T-helper 1 cell treated with Interleukin-12 subunit alpha and Interleukin-12 subunit beta and Interleukin-4 antibody, amounts not matched to agents 30 μg/mL and 1 μg/mL, for 36 hours (primary cell): ENCODE results near the gene MT1A.
A peak's percentile ranks its signal among the peaks of the same experiment; 100 is the strongest.

Experiments used
- H3K27ac Mint-ChIP-seq: one replicate; pipeline ENCODE4 v1.8.0; 2021; ENCODE audit warnings: mild to moderate bottlenecking, mixed read lengths
- H3K27me3 Mint-ChIP-seq: one replicate; pipeline ENCODE4 v1.8.0; 2021; ENCODE audit warnings: low read depth, mixed read lengths
- H3K36me3 Mint-ChIP-seq: one replicate; pipeline ENCODE4 v1.8.0; 2021; ENCODE audit warnings: low read depth, mixed read lengths
- H3K4me1 Mint-ChIP-seq: one replicate; pipeline ENCODE4 v1.8.0; 2021; ENCODE audit warnings: low read depth, mixed read lengths
- H3K4me3 Mint-ChIP-seq: one replicate; pipeline ENCODE4 v1.8.0; 2021; ENCODE audit warnings: mild to moderate bottlenecking, moderate library complexity, mixed read lengths
- H3K9me3 Mint-ChIP-seq: one replicate; pipeline ENCODE4 v1.8.0; 2021; ENCODE audit warnings: mixed read lengths

Gene MT1A

DNA sequence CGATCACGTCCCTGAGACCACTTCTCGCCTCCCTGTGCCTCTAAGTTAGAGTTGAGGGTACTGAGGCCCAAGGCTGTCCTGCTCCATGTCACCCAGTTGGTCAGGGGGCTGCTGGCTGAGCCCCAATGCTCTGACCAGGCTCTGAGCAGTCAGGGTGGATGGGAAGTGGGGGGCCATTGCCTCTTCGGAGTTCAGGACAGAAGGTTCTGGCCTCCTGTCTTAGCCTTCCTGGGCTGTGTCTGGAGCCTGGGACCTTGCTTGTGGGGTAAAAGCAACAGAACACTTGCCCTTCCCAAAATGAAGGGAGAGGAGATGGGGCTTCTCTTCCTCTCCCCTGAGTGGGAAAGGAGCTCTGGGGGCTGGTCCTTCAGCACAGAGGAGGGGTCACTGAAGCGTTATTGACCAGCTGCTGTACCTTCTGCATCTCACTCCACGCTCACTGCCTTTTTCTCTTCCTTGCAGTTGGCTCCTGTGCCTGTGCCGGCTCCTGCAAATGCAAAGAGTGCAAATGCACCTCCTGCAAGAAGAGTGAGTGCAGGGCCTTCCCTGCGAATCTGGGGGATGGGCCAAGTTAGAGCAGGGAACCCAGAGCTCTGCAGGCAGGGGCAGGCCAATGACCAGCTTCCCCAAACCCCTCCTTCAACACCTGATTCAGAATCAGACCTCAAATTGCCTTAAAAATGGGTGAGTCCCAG lies 44.4 kb downstream of the MT1A start:
- H3K4me1 Mint-ChIP-seq: peaks cover 25% of the 10 kb centered on the region
- H3K9me3 Mint-ChIP-seq: peaks cover 2% of the 10 kb centered on the region
- H3K4me3 Mint-ChIP-seq: peak overlapping the region; percentile 97
- H3K36me3 Mint-ChIP-seq: peaks cover 18% of the 10 kb centered on the region
- peaks cover 3% of the 10 kb centered on the region for H3K27me3 Mint-ChIP-seq
- peak overlapping the region; percentile 88 for H3K27ac Mint-ChIP-seq

DNA sequence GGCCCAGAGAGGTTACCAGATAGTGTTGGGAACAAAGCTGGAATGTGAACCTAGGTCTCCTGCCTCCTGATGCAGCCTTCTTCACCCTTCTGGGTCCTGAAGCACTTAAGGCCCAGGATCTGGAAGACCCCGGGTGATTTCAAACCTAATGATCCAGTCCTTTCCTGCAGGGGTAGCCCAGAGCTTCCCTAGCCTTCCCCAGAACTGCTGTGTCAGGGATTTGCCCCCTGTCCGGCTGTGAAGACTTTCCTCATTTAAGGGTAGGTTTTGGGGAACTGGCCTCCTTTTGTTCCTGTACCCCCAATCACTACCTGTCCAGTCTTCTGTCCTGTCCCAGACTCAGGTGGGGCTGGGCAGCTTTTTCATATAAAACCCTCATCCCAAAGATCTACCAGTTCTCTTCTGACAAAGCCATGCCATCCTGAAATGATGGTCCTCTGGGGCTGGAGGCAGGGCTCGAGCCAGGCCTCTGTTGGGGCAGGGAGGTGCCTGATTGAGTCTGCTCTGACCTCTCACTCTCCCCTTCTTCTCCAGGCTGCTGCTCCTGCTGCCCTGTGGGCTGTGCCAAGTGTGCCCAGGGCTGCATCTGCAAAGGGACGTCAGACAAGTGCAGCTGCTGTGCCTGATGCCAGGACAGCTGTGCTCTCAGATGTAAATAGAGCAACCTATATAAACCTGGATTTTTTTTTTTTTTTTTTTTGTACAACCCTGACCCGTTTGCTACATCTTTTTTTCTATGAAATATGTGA lies 45.1 kb downstream of the MT1A start:
- Mint-ChIP-seq H3K4me3 (peak overlapping the region; percentile 54), H3K27me3 (peaks cover 7% of the 10 kb centered on the region), H3K27ac (no peak overlapping the region), H3K4me1 (peaks cover 25% of the 10 kb centered on the region), H3K36me3 (peaks cover 19% of the 10 kb centered on the region), H3K9me3 (peaks cover 3% of the 10 kb centered on the region)

- Mint-ChIP-seq H3K9me3 (peaks cover 3% of the 10 kb centered on the region), H3K36me3 (peaks cover 19% of the 10 kb centered on the region), H3K27ac (no peak overlapping the region), H3K4me1 (peaks cover 25% of the 10 kb centered on the region), H3K4me3 (peak overlapping the region; percentile 54), H3K27me3 (peaks cover 8% of the 10 kb centered on the region)
These were observed 45.9 kb downstream of the MT1A start for GRCh38 chr16:56684256-56684925.

- Mint-ChIP-seq H3K4me3 (no peak overlapping the region), H3K9me3 (peaks cover 3% of the 10 kb centered on the region), H3K36me3 (peaks cover 19% of the 10 kb centered on the region), H3K27me3 (peaks cover 8% of the 10 kb centered on the region), H3K4me1 (peaks cover 25% of the 10 kb centered on the region), H3K27ac (no peak overlapping the region)
These were observed 46.6 kb downstream of the MT1A start for GRCh38 chr16:56684926-56685590.

- H3K27ac Mint-ChIP-seq: no peak overlapping the region
- peaks cover 19% of the 10 kb centered on the region for H3K36me3 Mint-ChIP-seq
- H3K27me3 Mint-ChIP-seq: peaks cover 8% of the 10 kb centered on the region
- peaks cover 16% of the 10 kb centered on the region for H3K4me1 Mint-ChIP-seq
- H3K4me3 Mint-ChIP-seq: no peak overlapping the region
- H3K9me3 Mint-ChIP-seq: peaks cover 3% of the 10 kb centered on the region
These were observed 48.3 kb downstream of the MT1A start for GRCh38 chr16:56686758-56687157.

DNA sequence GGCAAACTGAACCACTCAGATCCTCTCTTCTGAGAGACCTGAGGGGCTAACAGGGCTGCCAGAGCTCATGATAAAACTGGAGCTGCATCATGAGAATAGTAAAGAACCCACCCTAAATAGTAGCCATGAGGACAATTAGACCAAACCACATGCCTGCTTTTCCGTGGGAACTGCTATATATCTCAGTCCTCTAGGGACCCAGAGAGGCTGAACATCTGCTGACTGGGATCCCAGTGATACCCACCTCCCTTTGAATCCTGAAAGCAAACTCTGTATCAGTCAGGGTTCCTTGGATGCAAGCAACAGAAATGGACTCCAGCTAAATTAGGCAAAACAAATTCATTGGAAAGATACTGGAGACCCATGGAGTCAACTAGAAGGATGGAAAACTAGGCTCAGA lies 50.3 kb downstream of the MT1A start:
- peaks cover 15% of the 10 kb centered on the region for H3K36me3 Mint-ChIP-seq
- no peak overlapping the region for H3K4me3 Mint-ChIP-seq
- peaks cover 7% of the 10 kb centered on the region for H3K4me1 Mint-ChIP-seq
- peaks cover 3% of the 10 kb centered on the region for H3K9me3 Mint-ChIP-seq
- peaks cover 8% of the 10 kb centered on the region for H3K27me3 Mint-ChIP-seq
- no peak overlapping the region for H3K27ac Mint-ChIP-seq

DNA sequence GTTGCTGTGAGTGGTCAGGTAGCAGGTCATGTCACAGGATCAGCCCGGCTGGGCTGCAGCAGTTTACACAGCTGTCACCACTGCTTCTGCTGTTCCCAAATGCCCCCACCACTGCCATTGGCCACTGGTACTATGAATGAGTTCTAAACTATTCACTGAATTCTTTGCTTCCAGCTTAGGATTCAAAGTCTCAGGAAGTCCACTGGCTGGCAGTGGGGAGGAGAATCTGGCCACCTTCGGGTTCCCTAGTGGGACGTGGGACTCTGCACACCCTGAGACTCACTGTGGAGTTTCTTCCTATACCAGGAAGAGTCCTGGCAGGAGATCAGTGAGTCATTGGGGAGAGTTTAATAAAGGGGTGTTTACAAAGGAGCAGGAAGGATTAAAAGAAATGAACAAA lies 50.7 kb downstream of the MT1A start:
- H3K36me3 Mint-ChIP-seq: peaks cover 12% of the 10 kb centered on the region
- H3K9me3 Mint-ChIP-seq: peaks cover 3% of the 10 kb centered on the region
- H3K27ac Mint-ChIP-seq: no peak overlapping the region
- H3K4me1 Mint-ChIP-seq: peaks cover 4% of the 10 kb centered on the region
- peaks cover 8% of the 10 kb centered on the region for H3K27me3 Mint-ChIP-seq
- no peak overlapping the region for H3K4me3 Mint-ChIP-seq
